NCI-H2196 (cell line): ENCODE results near the gene PTPRCAP.

Experiments used
- DNase-seq: peaks from one replicate; lab custom pipeline; 2025; ENCODE audit not compliant: unreplicated experiment; lab: John Stamatoyannopoulos, UW

The PTPRCAP gene

DNA sequence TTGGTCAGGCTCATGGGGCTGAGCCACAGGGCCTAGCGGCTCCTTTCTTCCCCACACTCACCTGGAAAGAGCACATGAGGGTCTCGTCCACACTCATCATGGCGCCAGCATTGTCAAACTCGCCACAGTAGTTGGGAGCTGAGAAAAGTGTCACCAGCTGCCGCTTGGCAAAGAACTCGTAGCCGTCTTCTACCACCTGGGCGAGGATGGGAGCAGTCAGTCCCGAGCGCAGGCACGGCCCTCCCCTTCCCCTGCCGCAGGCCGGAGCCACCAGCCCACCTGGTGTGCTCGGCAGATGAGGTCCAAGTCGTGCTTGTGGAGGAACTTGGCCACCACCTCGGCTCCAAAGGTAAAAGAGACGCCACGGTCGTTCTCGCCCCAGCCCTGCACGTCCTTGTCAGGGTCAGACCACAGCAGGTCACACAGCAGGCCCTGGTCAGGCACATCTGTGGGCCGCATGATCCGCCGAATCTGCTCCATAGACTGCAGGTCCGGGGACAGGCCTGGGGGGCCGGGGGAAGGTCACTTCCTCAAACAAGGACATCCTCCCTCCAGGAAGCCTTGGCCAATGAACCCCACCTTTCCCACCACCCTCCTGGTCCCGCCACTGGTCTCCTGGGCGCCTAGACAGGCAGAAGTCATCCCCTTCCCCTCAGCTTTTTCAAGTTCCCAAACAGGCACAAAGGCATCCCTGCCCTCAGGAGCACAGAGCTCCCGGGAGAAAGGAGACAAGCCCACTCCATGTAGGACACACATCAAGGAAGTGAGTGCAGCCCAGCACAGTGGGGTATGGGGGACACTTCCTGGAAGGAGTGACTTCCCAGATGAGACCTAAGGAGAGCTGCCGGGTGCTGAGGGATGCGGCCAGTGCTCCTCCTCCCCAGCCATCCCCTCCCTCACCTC is 38.6 kb downstream of the PTPRCAP start:
- DNase-seq, result no peak

DNA sequence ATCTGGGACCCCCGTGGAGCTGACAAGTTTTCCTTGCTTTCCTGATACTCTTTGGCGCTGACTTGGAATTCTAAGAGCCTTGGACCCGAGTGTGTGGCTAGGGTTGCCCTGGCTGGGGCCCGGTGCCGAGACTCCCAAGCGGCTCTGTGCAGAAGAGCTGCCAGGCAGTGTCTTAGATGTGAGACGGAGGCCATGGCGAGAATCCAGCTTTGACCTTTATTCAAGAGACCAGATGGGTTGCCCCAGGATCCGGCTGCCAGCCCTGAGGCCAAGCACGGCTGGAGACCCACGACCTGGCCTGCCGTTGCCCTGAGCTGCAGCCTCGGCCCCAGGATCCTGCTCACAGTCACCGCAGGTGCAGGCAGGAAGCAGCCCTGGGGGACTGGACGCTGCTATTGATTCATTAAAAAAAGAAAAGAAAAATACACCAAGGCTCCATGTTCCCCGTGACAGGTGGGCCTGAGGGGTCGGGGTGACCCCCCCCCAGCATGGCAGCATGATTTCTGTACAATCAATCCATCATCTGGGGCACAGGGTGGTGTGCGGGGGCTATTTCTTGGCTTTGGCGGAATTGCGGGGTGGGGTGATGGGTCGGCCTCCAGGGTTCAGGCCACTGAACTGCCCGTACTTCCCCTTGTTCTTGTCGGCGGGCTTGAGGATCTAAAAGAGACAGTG is 39.4 kb downstream of the PTPRCAP start:
- DNase-seq, result no peak

DNA sequence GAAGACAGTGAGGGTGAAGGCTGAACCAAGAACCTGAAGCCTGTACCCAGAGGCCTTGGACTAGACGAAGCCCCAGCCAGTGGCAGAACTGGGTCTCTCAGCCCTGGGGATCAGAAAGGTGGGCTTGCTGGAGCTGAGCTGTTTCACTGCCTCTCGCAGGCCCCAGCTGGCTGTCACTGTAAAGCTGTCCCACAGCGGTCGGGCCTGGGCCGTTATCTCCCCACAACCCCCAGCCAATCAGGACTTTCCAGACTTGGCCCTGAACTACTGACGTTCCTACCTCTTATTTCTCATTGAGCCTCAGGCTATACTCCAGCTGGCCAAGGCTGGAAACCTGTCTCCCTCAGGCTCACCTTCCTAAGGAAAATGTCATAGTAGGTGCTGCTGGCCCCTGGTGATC is 39.9 kb downstream of the PTPRCAP start:
- no peak for DNase-seq

DNA sequence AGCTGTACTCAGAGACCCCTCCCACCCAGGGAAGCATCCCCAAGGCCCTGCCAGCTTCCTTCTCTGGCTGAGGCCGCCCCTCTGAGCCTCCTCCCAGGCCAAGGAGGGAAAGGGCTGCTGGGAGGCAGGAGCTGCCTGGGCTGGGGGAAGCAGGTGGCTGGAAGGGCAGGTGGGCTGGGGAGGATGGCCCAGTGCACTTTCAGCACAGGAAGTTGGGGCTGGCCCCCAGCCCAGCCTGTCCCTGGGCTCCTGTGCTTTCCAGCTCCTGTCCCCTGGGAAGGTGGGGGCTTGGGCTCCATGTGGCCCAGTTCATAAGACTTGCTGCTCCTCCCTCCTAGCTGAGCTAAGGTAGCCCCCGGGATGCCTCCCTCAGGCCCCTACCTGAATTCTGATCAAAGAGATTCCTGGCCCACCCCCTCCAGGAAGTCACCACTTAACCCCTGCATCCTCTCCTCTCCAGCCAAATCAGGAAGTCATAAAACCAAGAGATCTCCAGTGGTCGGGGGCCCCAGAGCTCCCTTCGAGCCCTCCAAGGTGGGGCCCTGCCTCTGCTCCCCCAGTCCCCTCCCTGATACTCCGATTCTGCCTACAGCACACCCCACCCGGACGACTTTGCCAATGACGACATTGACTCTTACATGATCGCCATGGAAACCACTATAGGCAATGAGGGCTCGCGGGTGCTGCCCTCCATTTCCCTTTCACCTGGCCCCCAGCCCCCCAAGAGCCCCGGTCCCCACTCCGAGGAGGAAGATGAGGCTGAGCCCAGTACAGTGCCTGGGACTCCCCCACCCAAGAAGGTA is 40.7 kb downstream of the PTPRCAP start:
- peak; percentile 24 for DNase-seq

DNA sequence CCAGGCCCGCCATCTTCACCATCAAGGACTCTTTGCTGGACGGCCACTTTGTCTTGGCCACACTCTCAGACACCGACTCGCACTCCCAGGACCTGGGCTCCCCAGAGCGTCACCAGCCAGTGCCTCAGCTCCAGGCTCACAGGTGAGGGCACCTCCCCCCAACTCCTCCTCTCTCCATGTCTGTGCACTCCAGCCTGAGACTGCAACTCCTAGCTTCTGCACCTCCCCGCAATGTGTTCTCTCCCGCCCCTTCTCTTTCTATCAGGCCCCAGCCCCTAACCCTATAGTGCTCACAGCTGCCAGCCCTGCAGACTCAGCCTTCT is 41.3 kb downstream of the PTPRCAP start:
- DNase-seq, result no peak

DNA sequence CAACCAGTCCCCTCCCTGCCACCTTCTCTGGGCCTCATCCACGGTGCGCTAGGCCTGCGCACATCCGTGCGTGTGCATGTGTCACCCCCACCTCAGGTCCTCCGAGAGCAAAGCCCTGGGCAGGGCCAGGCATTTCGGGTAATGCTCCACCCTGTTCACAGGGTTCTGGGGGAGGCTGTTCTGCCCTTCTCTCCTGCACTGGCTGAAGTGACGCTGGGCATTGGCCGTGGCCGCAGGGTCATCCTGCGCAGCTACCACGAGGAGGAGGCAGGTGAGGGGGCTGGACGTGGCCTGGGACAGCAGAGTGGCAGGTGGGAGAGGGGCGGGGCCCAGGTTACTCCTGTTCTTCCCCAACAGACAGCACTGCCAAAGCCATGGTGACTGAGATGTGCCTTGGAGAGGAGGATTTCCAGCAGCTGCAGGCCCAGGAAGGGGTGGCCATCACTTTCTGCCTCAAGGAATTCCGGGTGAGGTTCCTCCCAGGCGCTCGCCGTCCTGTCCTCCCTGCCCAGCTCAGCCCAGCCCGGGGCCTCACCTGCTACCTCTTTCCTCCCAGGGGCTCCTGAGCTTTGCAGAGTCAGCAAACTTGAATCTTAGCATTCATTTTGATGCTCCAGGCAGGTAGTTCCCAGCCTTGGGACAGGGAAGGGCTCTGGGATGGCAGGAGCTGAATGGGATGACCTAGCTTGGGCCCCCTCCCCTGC is 41.8 kb downstream of the PTPRCAP start:
- DNase-seq, result no peak

DNA sequence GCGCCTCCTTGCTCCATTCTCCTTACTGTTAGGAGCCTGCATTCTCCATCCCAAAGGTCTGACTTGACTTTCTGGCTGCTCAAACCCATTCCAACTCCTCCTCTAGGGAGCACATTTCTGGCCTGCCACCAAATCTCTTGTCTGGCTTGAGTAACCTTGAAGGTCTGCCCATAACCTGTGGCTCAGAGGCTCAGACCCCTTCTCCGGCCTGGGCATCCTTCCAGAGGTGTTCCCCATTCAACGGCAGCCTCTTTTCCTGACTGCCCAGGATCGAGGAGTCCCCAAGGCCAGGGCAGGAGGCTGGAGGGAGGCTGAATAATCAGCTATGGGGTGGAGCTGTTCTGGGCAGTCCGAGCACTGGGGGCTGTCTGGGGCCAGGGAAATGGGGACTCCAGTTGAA is 43.5 kb downstream of the PTPRCAP start:
- no peak for DNase-seq

DNA sequence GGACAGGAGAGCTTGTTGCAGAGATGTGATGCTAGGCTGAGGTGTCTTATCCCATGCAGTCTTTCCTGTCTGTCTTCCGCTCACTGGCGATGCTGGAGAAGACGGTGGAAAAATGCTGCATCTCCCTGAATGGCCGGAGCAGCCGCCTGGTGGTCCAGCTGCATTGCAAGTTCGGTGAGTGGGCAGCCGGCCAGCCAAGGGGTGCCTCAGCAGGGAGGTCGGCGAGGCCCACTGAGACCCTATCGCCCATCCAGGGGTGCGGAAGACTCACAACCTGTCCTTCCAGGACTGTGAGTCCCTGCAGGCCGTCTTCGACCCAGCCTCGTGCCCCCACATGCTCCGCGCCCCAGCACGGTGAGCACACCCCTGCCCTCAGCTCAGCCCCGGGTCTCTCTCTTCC is 44.0 kb downstream of the PTPRCAP start:
- DNase-seq, result no peak

DNA sequence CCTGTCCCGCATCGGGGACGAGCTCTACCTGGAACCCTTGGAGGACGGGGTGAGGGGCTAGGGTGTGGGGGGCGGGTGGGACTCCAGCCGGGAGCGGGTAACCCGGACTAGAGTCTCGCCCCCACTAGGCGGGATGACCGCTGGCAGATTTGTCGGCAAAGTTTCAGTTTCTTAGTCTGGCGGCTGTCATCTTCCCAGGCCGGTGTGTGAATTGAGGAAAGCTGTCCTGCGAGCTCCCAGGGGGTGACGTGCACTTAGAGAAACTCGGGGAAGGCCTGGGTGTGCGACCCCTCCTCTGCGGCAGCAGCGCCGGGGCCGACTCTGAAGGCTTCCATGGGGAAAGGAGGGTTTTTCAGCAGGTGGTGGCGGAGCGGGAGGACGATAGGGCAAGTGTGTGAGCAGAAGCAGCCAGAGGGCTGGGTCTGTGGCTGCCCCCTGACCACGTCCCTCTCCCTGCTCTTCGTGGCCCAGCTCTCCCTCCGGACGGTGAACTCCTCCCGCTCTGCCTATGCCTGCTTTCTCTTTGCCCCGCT is 45.2 kb downstream of the PTPRCAP start:
- DNase-seq, result no peak

DNA sequence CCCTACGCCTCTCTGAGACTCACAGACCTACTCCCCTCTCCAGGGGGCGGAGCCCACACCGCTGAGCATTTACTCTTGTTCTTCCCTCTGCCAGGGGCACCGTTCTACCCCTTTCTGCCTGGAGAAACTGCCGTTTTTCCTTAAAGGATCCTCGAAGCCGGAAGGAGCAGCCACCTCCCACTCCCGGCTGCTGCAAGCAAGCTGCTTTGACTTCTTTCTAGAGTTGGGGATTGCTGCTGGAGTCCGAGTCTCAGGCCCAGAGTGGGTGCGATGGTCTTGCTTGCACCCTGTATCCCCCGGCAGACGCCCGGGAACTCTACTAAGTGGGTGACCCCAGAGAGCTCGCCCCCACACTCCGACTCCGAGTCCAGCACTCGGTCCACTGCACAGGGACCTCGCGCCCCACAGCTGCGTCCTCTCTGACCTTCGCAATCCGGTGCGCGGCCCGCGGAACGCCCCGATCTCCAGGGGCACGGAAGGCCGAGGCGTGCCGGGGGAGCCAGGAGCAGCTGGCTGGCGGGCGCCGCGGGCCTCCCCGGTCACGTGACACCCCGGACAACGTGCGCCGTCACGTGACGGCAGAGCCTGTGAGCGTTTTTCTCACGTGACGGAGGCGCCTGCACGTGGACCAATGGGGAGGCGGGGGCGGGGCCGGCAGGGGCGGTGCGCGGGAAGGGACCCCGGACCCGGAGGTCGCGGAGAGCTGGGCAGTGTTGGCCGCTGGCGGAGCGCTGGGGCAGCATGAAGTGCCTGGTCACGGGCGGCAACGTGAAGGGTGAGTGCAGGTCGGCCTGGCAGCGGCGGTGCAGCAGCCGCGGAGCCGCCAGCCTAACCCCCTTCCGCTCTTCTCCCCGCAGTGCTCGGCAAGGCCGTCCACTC is 45.9 kb downstream of the PTPRCAP start, which contains the start of gene RAD9A:
RAD9A (plus strand) TSS at position 683 of the 879 bp plus-strand sequence; CDS start at position 742, 59 bp downstream.
- peak; percentile 97 for DNase-seq

DNA sequence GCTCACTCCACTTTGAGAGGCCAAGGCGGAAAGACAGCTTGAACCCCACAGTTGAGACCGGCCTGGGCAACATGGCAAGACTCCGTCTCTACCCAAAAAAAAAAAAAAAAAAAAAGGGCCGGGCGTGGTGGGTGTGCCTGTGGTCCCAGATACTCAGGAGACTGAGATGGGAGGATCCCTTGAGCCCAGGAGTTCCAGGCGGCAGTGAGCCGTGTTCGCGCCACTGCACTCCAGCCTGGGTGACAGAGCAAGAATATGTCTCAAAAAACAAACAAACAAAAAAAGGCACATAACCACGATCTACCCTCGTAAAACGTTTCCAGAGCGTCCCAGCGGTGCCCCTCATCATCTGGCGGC is 46.6 kb downstream of the PTPRCAP start:
- DNase-seq, result no peak

DNA sequence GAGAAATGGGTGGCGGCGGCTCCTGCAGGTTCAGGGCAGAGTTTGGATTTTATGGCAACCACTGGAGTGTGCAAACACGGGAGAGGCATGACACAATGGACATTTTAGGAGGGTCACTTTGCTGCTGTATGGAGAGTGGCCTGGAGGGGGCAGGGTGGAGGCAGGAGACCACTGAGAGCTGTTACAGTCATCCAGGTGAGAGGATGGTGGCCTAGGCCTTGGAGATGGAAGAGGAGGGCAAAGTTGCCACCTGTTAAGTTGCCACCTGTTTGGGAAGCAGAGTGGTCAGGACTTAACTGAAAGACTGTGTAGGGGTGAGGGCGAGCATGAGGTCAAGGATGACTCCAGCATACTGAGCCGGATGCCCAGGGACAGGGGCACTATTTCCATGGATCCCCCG is 48.0 kb downstream of the PTPRCAP start:
- DNase-seq, result peak; percentile 34

DNA sequence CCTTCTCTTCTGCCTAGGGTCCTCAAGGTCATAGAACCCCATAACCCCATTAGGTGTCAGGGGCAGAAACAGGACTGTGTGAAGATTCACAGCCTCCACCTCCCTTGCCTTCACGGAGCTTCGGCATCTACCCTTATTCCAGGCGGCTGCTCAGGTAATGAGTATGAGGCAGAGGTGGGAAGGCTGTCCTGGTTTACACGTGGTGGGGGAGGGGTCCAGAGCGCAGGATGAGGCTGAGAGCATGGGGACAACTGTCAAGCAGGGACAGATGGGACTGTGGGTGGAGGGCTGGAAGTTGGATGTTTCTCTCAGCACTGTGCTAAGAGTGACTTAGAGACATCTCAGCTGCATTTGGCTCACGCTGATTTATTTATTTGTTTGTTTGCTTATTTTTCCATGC is 50.0 kb downstream of the PTPRCAP start:
- no peak for DNase-seq

DNA sequence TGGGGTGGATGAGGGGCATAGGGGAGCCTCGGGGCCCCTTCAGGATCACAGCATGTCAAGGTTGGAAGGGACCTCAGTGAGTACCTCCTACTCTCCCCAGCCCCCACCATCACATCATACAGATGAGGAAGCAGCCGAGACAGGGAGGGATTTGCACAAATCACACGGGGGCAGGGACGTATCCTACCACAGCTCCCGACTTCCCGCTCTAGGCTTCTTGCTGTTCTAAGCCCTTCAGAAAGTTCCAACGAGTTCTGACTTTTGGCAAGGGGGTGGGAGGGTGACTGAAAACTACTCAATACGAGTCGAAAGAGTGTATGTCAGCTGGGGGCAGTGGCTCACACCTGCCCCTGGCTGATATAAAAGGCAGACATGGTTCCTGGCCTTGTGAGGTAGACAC is 50.4 kb downstream of the PTPRCAP start:
- DNase-seq, result no peak
